Right ventricle myocardium inferior (tissue), 1 donor: Measurements from ENCODE around the gene TCF3. TPM values are rescaled to one million over a fixed set of nuclear protein-coding genes. Genes with fewer than 3 reads are reported as not detected.
"Not testable (repeated sequence)": the region's sequence is repeated elsewhere in the genome, so short reads cannot be mapped to it uniquely, and the experiment has no call there.

Experiments
- ATAC-seq: fragments of 200-7000 bp; cut with Tn5 transposase; one replicate; pipeline ENCODE4 v1.9.1; 2020; ENCODE audit warnings: mild to moderate bottlenecking, moderate library complexity
- DNase-seq: peaks from one replicate; pipeline ENCODE4 v3.0.0; 2021; ENCODE audit errors: missing footprints
- intact Hi-C: fragments of 100-400 bp; cut with DNase I; formaldehyde crosslinking; loops from one replicate; pipeline ENCODE4 v1.11.0; 2022
- total RNA-seq: library from RNA; stranded (reverse); fragmentation: NEBNext Ultra II Directional; extraction: Animal tissue kit (Norgen Biotek cat#: 25700); gene quantifications from one replicate; pipeline ENCODE4 v1.2.1, GENCODE V29; 2021
- donor health status: DM: no; HTN: yes; CAD: no; lungs with severe emphysema.

TCF3 gene
- total RNA-seq, 1 donor from 2014 or later: 25.3 TPM

GRCh38 chr19:1655131-1655981 lies 2.9 kb upstream of the TCF3 start:
- DNase-seq: no peak
- intact Hi-C loops: no loop called here
- ATAC-seq: no peak

- ATAC-seq (no peak), DNase-seq (no peak)
- intact Hi-C loops: loop anchor here (5.0 kb wide), 1 partner anchor 87 kb away; the partner anchor contains the start of gene MEX3D
Observed at GRCh38 chr19:1654178-1654792, 1.9 kb upstream of the TCF3 start.

GRCh38 chr19:1653300-1653628 lies 849 bp upstream of the TCF3 start:
- DNase-seq: no peak
- intact Hi-C loops: loop anchor here (2.0 to 5.0 kb wide), 2 partner anchors 46 to 86 kb away; partner anchors contain the start of gene MEX3D
- ATAC-seq: peak; percentile 3

- intact Hi-C loops: loop anchor here (2.0 to 5.0 kb wide), 2 partner anchors 45 to 84 kb away; partner anchors contain the start of gene MEX3D
- ATAC-seq (no peak), DNase-seq (no peak)
Observed at GRCh38 chr19:1651568-1652291, 685 bp downstream of the TCF3 start.

GRCh38 chr19:1650650-1651567 lies 1.5 kb downstream of the TCF3 start:
- intact Hi-C loops: loop anchor here (5.0 kb wide), 1 partner anchor 84 kb away; the partner anchor contains the start of gene MEX3D
- DNase-seq (no peak), ATAC-seq (no peak)

GRCh38 chr19:1649706-1650649 lies 2.4 kb downstream of the TCF3 start:
- ATAC-seq (no peak), DNase-seq (no peak)
- intact Hi-C loops: loop anchor here (5.0 kb wide), 1 partner anchor 83 kb away; the partner anchor contains the start of gene MEX3D

- ATAC-seq (no peak), DNase-seq (no peak)
- intact Hi-C loops: no loop called here
Observed at GRCh38 chr19:1648920-1649541, 3.4 kb downstream of the TCF3 start.

GRCh38 chr19:1648459-1648849 lies 4.0 kb downstream of the TCF3 start:
- DNase-seq (no peak), ATAC-seq (no peak)
- intact Hi-C loops: no loop called here

GRCh38 chr19:1647501-1648458 lies 4.6 kb downstream of the TCF3 start:
- intact Hi-C loops: no loop called here
- ATAC-seq (no peak), DNase-seq (no peak)

- DNase-seq (no peak), ATAC-seq (no peak)
- intact Hi-C loops: no loop called here
Observed at GRCh38 chr19:1646659-1647453, 5.6 kb downstream of the TCF3 start.

- ATAC-seq: no peak
- no peak for DNase-seq
- intact Hi-C loops: no loop called here
Observed at GRCh38 chr19:1646149-1646548, 6.3 kb downstream of the TCF3 start.

GRCh38 chr19:1645299-1645698 lies 7.1 kb downstream of the TCF3 start:
- ATAC-seq: no peak
- DNase-seq: no peak
- intact Hi-C loops: no loop called here

- intact Hi-C loops: no loop called here
- DNase-seq (no peak), ATAC-seq (no peak)
Observed at GRCh38 chr19:1644070-1644469, 8.3 kb downstream of the TCF3 start.

- intact Hi-C loops, ATAC-seq, DNase-seq: not testable (repeated sequence)
Observed at GRCh38 chr19:1640893-1641448, 11.4 kb downstream of the TCF3 start.
